Measurements from ENCODE around the gene ACSM3.
"Not testable (repeated sequence)": the region's sequence is repeated elsewhere in the genome, so short reads cannot be mapped to it uniquely, and the experiment has no call there.

Gene ACSM3

GRCh38 chr16:20763461-20764232 lies at the start of gene ACSM3:
ACSM3 (plus strand) TSS chr16:20764014; CDS start chr16:20770035, 6,021 bp downstream.
- DNase-seq (ENCODE audit: low read depth), result peak; percentile 47

- DNase-seq (ENCODE audit: low read depth), result not testable (repeated sequence)
Measured at GRCh38 chr16:20717718-20718117, 46.1 kb upstream of the ACSM3 start.

GRCh38 chr16:20720251-20720650 lies 43.6 kb upstream of the ACSM3 start:
- DNase-seq (ENCODE audit: low read depth), result no peak

- no peak for DNase-seq (ENCODE audit: low read depth)
Measured at GRCh38 chr16:20726661-20727060, 37.2 kb upstream of the ACSM3 start.

GRCh38 chr16:20727181-20727580 lies 36.6 kb upstream of the ACSM3 start:
- no peak for DNase-seq (ENCODE audit: low read depth)

- DNase-seq (ENCODE audit: low read depth), result no peak
Measured at GRCh38 chr16:20729141-20729540, 34.7 kb upstream of the ACSM3 start.

GRCh38 chr16:20734056-20734455 lies 29.8 kb upstream of the ACSM3 start:
- no peak for DNase-seq (ENCODE audit: low read depth)

- DNase-seq (ENCODE audit: low read depth), result no peak
Measured at GRCh38 chr16:20734782-20735181, 29.0 kb upstream of the ACSM3 start.

- no peak for DNase-seq (ENCODE audit: low read depth)
Measured at GRCh38 chr16:20735490-20735889, 28.3 kb upstream of the ACSM3 start.

GRCh38 chr16:20740007-20740883 lies 23.6 kb upstream of the ACSM3 start:
- no peak for DNase-seq (ENCODE audit: low read depth)

GRCh38 chr16:20740901-20741521 lies 22.8 kb upstream of the ACSM3 start:
- DNase-seq (ENCODE audit: low read depth), result peak; percentile 83

- DNase-seq (ENCODE audit: low read depth), result peak; percentile 93
Measured at GRCh38 chr16:20741554-20742285, 22.1 kb upstream of the ACSM3 start, which contains the start of gene THUMPD1. THUMPD1 (minus strand) TSS chr16:20741818; CDS start chr16:20741739, 79 bp downstream.

GRCh38 chr16:20743591-20743990 lies 20.2 kb upstream of the ACSM3 start:
- no peak for DNase-seq (ENCODE audit: low read depth)

GRCh38 chr16:20744922-20745440 lies 18.8 kb upstream of the ACSM3 start:
- no peak for DNase-seq (ENCODE audit: low read depth)

GRCh38 chr16:20746461-20746860 lies 17.4 kb upstream of the ACSM3 start:
- DNase-seq (ENCODE audit: low read depth), result no peak

GRCh38 chr16:20747030-20747816 lies 16.6 kb upstream of the ACSM3 start:
- no peak for DNase-seq (ENCODE audit: low read depth)

GRCh38 chr16:20749474-20749873 lies 14.3 kb upstream of the ACSM3 start:
- DNase-seq (ENCODE audit: low read depth), result no peak

- DNase-seq (ENCODE audit: low read depth), result no peak
Measured at GRCh38 chr16:20750558-20750957, 13.3 kb upstream of the ACSM3 start.

GRCh38 chr16:20753727-20754126 lies 10.1 kb upstream of the ACSM3 start:
- DNase-seq (ENCODE audit: low read depth), result no peak

- no peak for DNase-seq (ENCODE audit: low read depth)
Measured at GRCh38 chr16:20755238-20755637, 8.6 kb upstream of the ACSM3 start.

GRCh38 chr16:20755799-20756198 lies 8.0 kb upstream of the ACSM3 start:
- DNase-seq (ENCODE audit: low read depth), result not testable (repeated sequence)
